ENCODE measurements around the gene ZNF593OS.

The ZNF593OS gene

DNA sequence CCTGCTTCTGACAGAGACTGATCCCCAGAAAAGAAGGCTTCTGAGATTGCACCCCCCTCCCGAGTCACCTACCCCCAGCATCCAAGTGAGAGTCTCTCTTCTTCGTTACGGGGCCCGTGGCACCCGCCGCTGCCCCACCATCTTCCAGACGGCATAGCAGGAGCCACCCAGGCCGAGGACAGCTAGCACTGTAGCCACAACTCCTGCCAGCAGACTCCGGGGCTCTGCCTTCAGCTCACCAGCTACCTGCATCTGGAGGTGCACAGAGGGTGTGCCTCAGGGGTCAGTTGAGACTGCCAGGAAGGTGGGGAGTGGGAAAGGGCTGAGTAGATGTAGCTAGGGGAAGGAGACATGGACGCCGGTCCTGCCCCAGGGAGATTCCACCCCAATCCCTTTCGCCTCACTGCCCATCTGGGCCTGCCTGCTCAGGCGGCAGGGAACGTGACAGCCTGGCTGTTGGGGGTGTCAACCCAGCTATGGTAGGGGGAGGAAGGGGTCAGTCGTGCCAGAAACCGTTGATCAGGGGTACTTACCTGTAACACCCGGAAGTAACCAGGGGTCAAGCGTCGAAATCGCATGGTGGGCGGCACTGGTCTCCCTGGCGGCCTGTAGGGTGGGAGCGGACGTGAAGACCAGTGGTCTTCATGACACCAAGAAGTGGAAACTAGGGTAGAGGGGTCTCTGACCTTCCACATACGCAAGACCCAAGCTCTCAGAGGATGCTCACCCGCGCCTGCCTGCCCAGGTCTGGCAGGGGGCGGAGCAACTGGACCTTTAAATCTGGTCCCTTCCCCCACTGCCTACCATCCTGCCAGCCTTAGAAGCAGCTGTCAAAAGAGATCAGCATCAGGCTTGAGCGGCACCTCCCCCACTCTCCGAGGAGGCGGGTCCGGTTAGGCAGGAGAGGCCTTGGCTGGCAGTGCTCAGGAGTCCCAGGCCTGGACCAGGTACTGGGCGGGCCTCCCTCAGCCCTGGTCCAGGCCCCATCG is at the start of gene ZNF593OS:
ZNF593OS (minus strand) TSS at position 749 of the 989 bp plus-strand sequence; CDS start at position 578, 171 bp downstream.
- DNase-seq, result no peak

DNA sequence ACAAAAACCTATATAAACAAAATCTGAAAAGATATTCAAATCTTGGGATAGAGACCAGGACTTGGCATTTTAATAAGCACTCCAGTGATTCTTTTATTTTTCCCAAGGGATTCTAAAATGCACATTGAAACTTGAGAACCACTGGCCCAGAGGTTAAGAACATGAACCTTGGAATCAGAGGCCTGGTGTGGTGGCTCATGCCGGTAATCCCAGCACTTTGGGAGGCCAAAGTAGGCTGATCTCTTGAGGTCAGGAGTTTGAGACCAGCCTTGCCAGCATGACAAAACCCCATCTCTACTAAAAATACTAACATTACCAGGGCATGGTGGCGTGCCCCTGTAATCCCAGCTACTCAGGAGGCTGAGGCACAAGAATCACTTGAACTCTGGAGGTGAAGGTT is 49.5 kb upstream of the ZNF593OS start:
- DNase-seq, result no peak

DNA sequence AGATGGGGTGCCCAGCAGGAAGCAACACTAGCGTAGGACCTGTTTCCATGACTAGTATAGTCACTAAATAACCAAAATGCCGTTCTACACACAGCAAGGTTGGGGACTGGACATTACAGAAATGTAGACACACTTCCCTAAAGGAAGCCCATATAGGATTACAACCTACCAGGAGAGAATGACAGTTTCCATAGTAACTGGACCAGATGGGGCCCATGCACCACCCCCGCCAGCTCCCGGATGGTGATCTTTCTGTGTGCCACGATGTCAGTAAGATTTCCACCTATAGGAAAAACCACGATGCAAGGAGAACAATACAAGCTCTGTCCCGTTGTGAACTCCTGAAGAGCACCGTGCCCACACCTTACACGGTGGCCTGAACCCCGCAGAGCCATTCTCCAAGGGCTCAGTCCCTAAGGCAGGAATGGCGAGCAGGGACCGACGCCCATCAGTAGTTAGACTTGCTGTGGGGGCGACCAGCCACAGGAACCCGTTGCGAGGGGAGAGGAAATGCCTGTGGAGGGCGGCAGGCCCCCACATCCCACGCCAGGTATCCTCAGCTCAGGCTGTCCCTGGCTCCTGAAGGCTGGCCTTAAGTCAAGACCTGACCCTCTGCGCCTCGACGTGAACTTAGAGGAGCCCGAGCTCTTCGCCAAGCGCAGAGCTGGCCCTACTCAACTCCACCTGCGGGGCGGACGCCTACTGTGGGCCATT is 48.7 kb upstream of the ZNF593OS start:
- DNase-seq, result no peak

DNA sequence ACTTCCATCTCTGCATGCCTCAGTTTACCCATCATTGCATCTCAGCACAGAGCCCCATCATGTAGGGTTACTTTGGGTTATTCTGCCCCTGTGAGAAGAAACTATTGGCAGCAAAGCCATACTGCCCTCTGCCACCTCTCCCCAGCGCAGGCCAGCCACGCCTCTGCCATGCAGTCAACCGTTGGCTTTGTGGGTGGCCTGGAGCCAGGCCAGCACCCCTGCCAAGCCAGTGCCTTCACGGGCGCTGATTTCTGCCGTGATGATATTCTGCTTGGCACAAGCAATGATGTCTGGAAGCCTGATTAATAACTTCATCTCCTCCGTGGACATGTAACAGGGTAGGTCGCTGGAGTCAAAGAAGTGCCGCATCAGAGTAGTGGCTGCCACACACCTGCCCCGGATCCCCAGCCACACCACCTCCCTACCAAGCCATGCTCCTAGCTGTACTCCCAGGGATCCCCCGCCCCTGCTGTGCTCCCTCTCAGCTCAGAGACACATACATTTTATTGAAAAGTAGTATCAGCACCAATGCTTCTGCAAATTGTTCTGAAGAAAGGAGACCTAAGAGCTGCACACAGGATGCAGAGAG is 47.4 kb upstream of the ZNF593OS start:
- DNase-seq, result no peak

DNA sequence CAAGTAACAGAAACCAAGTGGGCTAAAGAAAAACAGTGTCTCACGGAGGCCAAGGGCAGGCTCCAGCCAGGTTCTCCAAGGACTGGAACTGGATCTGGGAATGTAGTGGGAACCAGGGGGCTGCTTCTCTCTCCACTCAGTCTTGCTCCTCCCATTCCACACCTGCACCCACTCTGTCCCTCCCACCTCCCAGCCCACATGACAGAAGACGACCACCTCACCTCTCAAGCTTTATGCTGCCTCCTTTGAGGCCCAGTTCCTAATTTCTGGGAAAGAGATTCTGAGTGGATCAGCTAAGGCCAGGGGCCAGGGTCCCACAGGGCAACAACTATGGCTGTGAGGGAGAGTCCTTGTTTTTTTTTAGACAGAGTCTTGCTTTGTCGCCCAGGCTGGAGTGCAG is 43.6 kb upstream of the ZNF593OS start:
- DNase-seq, result no peak

DNA sequence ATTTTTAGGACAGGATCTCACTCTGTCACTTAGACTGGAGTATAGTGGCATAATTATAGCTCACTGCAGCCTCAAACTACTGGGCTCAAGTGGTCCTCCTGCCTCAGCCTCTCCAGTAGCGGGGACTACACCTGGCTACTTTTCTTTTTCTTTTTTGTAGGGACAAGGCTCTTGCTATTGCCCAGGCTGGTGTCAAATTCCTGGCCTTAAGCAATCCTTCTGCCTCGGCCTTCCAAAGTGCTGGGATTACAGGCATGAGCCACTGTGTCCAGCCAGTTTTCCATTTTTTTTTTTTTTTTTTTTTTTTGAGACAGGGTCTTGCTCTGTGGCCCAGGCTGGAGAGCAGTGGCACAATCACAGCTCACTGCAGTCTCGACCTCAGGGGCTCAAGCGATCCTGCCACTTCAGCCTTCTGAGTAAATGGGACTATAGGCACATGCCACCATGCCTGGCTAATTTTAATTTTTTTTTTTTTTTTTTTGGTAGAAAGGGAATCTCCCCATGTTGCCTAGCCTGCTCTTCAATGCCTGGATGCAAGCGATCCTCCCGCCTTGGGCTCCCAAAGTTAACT is 41.8 kb upstream of the ZNF593OS start:
- DNase-seq, result no peak

DNA sequence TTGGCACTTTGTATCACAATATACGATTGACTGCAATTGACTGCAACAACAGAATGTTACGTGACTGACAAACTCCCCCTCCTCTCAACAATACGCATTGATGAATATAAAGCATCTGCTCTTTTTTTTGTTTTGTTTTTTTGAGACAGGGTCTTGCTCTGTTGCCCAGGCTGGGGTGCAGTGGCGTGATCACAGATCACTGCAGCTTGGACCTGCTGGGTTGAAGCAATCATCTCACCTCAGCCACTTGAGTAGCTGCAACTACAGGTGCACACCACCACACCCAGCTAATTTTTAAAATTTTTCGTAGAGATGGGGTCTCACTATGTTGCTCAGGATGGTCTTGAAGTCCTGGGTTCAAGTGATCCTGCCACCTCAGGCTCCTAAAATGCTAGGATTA is 41.1 kb upstream of the ZNF593OS start:
- no peak for DNase-seq

DNA sequence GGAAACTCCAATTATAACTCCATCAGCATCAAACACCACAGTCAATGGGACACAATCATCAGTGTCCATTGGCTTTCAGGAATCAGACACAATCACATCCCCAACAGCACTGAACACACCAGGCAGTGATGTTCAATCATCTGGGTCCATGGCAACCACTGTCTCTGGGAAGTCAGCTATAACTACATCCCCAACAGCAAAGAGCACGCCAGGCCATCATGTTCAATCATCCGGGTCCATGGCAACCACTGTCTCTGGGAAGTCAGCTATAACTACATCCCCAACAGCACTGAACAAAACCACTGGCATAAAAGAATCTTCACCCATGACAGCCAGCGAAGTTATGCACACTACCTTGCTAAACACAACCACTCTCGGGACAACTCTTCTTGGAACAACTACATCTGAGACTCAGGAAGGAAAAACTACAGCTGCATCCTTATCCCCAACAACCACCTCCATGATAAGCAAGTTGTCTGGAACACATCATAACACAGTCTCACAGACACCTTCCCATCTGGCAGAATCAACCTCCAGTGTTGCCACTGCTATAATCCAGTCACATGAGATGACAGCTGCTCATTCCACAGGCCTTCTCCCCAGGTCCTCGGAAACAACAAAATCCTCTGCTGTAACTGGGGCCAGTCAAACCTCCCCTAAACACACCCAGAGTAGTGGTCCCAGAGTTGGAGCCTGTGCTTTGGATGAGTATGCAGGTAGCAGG is 38.7 kb upstream of the ZNF593OS start:
- no peak for DNase-seq

DNA sequence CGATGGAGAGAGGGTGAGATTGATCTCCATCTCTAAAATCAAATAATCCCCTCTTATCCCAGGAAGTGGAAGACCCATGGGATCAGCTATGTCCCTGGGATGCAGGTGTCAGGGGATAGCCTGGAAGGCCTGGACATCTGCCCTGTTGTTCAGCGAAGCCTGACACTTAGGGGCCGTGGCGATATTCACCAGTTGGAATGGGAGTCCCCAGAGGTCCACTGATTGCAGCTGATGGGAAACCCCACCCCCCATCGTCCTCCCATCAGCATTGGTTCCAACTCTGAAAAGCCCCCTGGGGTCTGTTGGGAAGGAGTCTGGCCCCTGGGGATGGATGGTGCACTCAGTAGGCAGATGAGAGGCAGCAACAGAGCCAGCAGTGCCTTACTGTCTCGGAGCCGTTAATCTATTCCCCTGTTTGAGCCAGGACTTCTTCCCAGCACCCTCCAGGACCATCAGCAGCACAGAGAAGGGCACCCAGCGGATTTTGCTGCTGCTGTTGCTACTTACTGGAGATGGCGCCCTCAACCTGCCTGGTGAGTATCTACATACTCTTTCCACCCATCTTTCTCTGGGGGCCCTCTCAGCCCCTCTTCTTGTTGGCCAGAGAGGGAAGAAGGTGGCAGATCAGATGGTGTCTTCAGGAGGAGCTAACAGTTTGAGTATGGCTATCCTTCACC is 32.1 kb upstream of the ZNF593OS start:
- no peak for DNase-seq

DNA sequence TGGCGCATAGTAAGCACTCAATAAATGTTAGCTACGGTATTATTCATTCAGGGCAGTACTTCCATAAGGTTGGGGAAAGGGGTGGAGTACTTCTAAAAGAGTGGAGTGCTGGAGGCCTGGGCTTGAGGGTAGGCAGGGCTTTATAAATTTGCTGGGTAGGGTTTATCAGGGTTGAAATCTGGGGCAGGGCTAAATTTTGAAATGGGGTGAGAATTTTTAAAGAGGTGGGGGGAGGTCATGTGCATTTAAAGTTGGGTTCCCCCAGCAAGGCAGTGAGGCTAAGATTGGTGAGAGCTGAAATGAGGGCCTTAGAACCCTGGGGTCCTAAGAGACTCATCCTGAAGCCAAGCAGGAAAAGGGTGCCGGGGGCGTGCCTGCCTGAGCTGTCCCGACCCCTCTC is 28.8 kb upstream of the ZNF593OS start:
- DNase-seq, result no peak

DNA sequence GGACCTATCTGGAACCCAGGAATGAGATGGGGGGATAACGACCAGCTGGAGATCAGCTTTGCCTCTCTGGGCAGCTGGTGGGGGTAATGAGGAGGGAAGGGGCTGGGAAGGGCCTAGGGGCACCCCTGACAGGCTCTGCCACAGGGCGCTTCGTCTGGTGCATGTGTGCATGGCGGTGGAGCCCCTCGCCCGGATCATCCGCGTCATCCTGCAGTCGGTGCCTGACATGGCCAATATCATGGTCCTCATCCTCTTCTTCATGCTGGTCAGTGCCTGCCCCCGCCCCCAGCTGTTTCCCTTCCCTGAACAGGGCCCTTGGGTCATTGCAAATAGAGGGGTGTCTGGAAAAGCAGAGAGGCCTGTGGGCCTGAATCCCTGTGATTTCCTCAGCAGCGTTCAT is 26.2 kb upstream of the ZNF593OS start:
- DNase-seq, result no peak

DNA sequence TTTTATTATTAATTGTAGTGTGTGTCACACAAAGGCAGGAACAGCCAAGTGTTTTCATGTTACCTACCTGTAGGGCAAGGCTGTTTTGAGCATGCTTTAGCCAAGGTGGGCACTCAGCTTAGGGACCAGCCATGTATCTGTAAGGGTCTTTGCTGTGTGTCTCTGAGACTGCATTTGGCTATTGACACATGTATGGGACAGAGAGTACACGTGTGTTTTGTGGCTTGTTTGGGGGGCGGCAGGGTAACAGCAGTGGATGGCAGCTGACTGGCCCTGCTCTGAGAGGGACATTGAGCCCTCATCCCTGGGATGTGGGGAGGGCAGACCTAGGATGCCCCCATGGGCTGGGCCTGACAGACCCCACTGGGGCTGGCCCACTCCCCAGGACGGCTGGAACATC is 25.7 kb upstream of the ZNF593OS start:
- no peak for DNase-seq

DNA sequence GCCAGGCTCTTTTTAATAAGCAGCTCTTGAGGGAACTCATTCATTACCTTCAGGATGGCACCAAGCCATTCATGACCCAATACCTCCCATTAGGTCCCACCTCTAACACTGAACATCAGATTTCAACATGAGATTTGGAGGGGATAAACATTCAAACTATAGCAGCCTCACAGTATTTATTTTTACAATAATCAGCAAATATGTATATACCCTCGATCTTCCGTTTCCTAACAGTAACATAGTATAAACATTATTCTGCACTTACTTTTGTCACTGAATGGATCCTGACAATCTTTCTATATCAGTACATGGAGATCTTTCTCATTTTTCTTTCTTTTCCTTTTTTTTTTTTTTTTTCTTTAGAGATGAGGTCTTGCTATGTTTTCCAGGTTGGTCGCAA is 24.2 kb upstream of the ZNF593OS start:
- DNase-seq, result no peak

DNA sequence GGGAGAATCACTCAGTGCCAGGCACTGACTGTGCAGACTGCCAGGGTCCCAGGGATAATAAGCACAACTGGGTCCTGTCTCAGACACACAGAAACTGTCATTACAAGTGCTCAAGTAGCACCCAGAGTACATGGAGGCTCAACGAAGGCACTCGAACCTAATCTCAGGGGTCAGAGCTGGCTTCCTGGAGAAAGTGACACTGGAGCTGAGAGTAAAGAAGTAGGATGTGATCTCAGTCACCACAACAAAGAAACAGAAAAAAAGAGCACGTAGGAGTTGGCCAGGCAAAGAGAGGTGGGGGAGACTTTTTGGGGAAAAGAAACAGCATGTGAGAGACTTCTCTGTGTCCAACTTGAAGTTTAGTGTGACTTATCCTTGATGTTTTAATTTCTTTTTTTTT is 20.1 kb upstream of the ZNF593OS start:
- DNase-seq, result no peak

DNA sequence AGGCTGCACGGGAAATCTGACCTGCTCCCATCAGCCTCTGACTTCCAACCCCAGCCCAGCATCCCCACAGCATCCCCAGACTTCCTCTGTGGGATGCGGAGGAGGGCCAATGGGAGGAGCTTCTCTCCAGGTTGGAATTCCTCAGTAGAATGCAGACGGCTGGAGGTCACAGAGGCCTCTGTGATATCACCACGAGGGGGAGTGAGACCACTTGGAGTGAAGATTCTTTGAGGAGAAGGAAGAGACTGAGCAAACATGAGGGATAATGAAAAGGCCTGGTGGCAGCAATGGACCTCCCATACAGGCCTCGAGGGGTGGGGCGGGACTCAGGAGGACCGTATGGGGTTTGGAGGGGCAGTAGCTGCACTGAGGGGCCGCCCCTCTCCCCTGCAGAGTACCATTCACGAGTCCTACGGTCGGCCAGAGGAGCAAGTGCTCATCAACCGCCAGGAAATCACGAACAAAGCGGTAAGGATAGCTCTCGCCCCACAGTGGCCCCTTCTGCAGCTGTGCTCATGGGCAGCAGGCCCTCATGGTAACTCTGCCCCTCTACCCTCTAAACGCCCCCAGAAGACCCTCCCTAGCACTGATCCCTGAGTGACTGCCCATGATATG is 18.8 kb upstream of the ZNF593OS start, which contains the start of gene CATSPER4:
CATSPER4 (plus strand) TSS at position 230 of the 615 bp plus-strand sequence; CDS start at position 256, 26 bp downstream.
- DNase-seq, result no peak

DNA sequence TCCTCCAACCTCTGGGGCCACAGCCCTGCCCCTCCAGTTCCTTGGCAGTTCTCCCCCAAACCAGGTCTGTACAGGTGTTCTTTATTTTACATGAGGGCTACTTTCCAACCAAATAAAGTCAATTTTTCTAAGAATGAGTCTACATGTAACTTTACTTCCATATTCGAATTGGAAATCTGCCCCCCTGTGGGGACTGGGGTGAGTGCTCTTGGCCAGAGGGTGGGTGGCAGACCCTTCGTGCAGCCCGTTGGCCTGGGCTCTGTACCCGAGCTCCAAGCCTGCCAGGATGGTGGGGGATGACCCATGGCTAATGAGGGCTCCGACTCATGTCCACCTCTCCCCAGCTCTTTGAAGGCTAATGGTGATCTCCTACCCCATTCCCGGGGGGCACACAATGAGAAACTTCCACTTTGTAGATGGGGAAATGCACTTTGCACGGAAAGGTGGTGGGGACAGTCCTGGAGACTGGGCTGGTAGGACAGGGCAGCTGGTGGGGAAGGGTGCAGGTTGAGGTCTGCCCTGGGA is 18.2 kb upstream of the ZNF593OS start:
- no peak for DNase-seq

DNA sequence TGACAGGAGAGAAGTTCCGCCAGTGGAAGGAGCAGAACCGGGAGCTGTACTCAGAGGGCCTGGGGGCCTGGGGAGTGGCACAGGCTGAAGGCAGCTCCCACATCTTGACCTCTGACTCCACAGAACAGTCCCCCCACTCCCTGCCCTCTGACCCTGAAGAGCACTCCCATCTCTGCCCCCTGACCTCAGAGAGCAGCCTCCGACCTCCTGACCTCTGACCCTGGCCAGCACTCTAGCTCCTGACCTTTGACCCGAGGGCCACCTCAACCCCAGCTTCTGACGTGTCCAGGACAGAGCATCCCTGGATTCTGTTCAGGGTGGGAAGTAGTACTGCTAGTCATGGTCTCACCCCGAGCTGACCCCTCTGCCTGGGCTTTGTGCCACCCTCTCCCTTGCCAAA is 17.7 kb upstream of the ZNF593OS start:
- DNase-seq, result no peak

DNA sequence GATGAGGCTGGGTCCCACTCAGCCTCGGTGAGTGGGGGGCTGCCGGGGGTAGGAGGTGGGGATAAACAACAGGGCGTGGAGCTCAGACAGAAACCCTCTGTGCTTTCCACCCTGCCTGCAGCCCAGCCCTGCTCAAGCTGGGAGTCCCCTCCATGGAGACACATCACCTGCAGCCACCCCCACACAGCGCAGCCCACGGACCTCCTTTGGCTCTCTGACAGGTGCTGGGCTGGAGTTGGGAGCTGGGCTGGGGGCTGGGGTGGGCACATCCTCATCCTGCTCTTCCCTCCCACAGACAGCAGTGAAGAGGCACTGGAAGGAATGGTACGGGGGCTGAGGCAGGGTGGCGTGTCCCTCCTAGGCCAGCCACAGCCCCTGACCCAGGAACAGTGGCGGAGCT is 16.8 kb upstream of the ZNF593OS start:
- no peak for DNase-seq

DNA sequence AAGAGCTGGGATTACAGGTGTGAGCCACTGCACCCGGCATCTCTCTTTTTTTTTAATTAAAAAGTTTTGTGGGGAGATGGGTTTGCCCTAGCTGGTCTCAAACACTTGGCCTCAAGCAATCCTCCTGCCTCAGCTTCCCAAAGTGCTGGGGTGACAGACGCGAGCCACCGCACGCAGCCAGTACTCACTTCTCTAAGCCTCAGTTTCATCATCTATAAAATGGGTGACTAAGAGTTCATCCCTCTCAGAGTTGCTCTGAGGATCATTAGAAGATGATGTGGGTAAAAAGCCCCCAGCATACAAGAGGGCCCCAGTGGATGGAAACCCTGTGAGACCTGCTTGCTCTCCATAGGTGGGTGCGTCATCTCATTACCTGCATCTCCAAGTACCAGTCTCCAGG is 16.2 kb upstream of the ZNF593OS start:
- no peak for DNase-seq

DNA sequence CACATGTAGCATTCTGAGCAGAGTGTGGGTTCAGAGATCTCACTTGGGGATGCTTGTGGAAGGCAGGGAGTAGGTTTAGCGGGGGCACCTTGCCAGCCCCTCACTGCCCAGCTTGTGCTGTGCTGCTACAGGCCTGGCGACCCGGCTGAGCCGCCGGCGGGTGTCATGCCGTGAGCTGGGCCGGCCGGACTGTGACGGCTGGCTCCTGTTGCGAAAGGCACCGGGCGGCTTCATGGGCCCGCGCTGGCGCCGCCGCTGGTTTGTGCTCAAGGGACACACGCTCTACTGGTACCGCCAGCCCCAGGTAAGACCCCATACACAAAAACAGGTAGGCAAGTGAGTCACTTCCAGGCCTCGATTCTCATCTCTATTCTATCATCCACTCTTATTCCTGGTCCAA is 13.3 kb upstream of the ZNF593OS start:
- no peak for DNase-seq

DNA sequence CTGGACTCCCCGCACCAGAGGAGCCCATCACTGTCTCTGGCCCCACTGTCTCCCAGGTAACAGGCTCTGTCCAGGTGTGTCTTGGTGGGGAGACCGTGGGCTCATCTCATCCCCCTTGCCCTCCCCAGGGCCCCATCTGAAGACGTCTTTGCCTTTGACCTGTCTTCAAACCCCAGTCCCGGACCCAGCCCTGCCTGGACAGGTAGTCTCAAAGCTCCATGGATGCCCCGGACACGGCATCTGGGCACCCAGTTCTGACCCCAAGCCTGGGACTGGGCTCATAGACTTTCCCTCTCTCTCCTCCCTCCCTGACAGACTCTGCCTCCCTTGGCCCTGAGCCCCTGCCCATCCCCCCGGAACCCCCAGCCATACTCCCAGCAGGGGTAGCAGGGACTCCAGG is 12.5 kb upstream of the ZNF593OS start:
- no peak for DNase-seq

Measured in activated CD8-positive, alpha-beta memory T cell treated with anti-CD3 and anti-CD28 coated beads for 24 hours (primary cell).